IMR-90 (cell line): ENCODE data around the gene PRKCA. TPM values are rescaled to one million over a fixed set of nuclear protein-coding genes. Genes with fewer than 3 reads are reported as not detected.

Experiments used
- ATAC-seq: fragments of 200-7000 bp; cut with Tn5 transposase; 2 replicates; pipeline ENCODE4 v1.9.1; 2020; ENCODE audit warnings: low read depth, mild to moderate bottlenecking, moderate library complexity
- BruUV-seq: library from RNA; stranded (reverse); fragments of 400-500 nt; replicated peaks from 2 replicates; lab custom pipeline; 2021; lab: Mats Ljungman, UMichigan
- CTCF ChIA-PET: fragments of 300-600 bp; formaldehyde crosslinking; extraction: SDS; loops from one replicate; lab custom pipeline; 2021; ENCODE audit warnings: antibody characterized with exemption; lab: Yijun Ruan, JAX
- POLR2A ChIA-PET: fragments of 300-600 bp; sonication (Branson Sonifier 250); formaldehyde crosslinking; loops from one replicate; lab custom pipeline; 2022; ENCODE audit warnings: antibody characterized with exemption; ENCODE audit not compliant: unreplicated experiment; lab: Charles Lee
- DNase-seq: peaks from one replicate; pipeline ENCODE4 v3.0.0; 2013
- H2AFZ ChIP-seq: replicated peaks from 2 replicates; pipeline ENCODE3; 2013; ENCODE audit warnings: low read length, mild to moderate bottlenecking; ENCODE audit not compliant: poor library complexity
- H2AK5ac ChIP-seq: 2 replicates; pipeline ENCODE4 v1.6.1; 2013; ENCODE audit warnings: low read depth, low read length, inconsistent platforms
- H2AK9ac ChIP-seq: replicated peaks from 2 replicates; pipeline ENCODE3; 2013; ENCODE audit warnings: mild to moderate bottlenecking, low read depth, low read length, moderate library complexity; ENCODE audit not compliant: poor library complexity
- H2BK120ac ChIP-seq: 2 replicates; pipeline ENCODE4 v1.6.1; 2013; ENCODE audit warnings: low read depth, low read length, inconsistent platforms
- H2BK15ac ChIP-seq: 3 replicates; pipeline ENCODE4 v1.6.1; 2013; ENCODE audit warnings: low read depth, low read length, inconsistent platforms
- H2BK20ac ChIP-seq: 2 replicates; pipeline ENCODE4 v1.6.1; 2013; ENCODE audit warnings: low read depth, mild to moderate bottlenecking, inconsistent platforms, low read length, moderate library complexity
- H2BK5ac ChIP-seq: 2 replicates; pipeline ENCODE4 v1.6.1; 2013; ENCODE audit warnings: mild to moderate bottlenecking, low read depth, low read length, inconsistent platforms; ENCODE audit not compliant: poor library complexity, severe bottlenecking
- H3K14ac ChIP-seq: replicated peaks from 2 replicates; pipeline ENCODE4 v1.6.1; 2013; ENCODE audit warnings: low read depth, low read length, inconsistent platforms
- H3K18ac ChIP-seq: 2 replicates; pipeline ENCODE4 v1.6.1; 2013; ENCODE audit warnings: low read depth, low read length, control low read depth
- H3K23ac ChIP-seq: 2 replicates; pipeline ENCODE4 v1.6.1; 2013; ENCODE audit warnings: low read depth, low read length, inconsistent platforms
- H3K27ac ChIP-seq: 2 replicates; pipeline ENCODE4 v1.5.1; 2013; ENCODE audit warnings: mild to moderate bottlenecking, control low read depth, low read length; ENCODE audit not compliant: insufficient read depth
- H3K27me3 ChIP-seq: 2 replicates; pipeline ENCODE4 v1.6.1; 2013; ENCODE audit warnings: low read length; ENCODE audit not compliant: control insufficient read depth, insufficient read depth
- H3K36me3 ChIP-seq: 2 replicates; pipeline ENCODE4 v1.6.1; 2013; ENCODE audit warnings: low read length, mixed read lengths; ENCODE audit not compliant: control insufficient read depth, insufficient read depth
- H3K4ac ChIP-seq: 2 replicates; pipeline ENCODE4 v1.6.1; 2013; ENCODE audit warnings: low read depth, low read length, inconsistent platforms
- H3K4me1 ChIP-seq: 2 replicates; pipeline ENCODE4 v1.6.1; 2013; ENCODE audit warnings: low read length, mixed read lengths; ENCODE audit not compliant: control insufficient read depth, insufficient read depth
- H3K4me2 ChIP-seq: 2 replicates; pipeline ENCODE4 v1.6.1; 2013; ENCODE audit warnings: low read depth, mild to moderate bottlenecking, control low read depth, low read length, moderate library complexity
- H3K4me3 ChIP-seq: 2 replicates; pipeline ENCODE4 v1.5.1; 2013; ENCODE audit warnings: low read depth, mild to moderate bottlenecking, control low read depth, low read length, moderate library complexity; ENCODE audit not compliant: insufficient read depth
- H3K56ac ChIP-seq: 2 replicates; pipeline ENCODE4 v1.6.1; 2013; ENCODE audit warnings: low read length, inconsistent platforms; ENCODE audit not compliant: insufficient read depth; ENCODE audit errors: extremely low read depth
- H3K79me1 ChIP-seq, 2 experiments: 2 replicates each; pipeline ENCODE4 v1.6.1; 2013; ENCODE audit warnings: low read length in 2 of 2, inconsistent platforms in 1 of 2, low read depth in 1 of 2
- H3K9ac ChIP-seq: 2 replicates; pipeline ENCODE4 v1.6.1; 2013; ENCODE audit warnings: low read depth, low read length, control low read depth
- H3K9me1 ChIP-seq: 2 replicates; pipeline ENCODE4 v1.6.1; 2013; ENCODE audit warnings: low read length, inconsistent platforms; ENCODE audit not compliant: insufficient read depth
- H3K9me3 ChIP-seq: 2 replicates; pipeline ENCODE4 v1.6.1; 2013; ENCODE audit warnings: low read length; ENCODE audit not compliant: control insufficient read depth, insufficient read depth
- H4K20me1 ChIP-seq: 2 replicates; pipeline ENCODE4 v1.6.1; 2013; ENCODE audit warnings: low read length, inconsistent platforms; ENCODE audit not compliant: insufficient read depth
- H4K5ac ChIP-seq: 2 replicates; pipeline ENCODE4 v1.6.1; 2013; ENCODE audit warnings: mild to moderate bottlenecking, low read depth, low read length, control low read depth
- H4K8ac ChIP-seq, 2 experiments: 2 replicates each; pipeline ENCODE4 v1.6.1; 2013; ENCODE audit warnings: low read depth in 2 of 2, low read length in 2 of 2, control low read depth in 1 of 2, inconsistent platforms in 1 of 2
- H4K91ac ChIP-seq: 2 replicates; pipeline ENCODE4 v1.6.1; 2013; ENCODE audit warnings: low read depth, low read length, inconsistent platforms; ENCODE audit not compliant: insufficient read depth
- CEBPB ChIP-seq: IDR thresholded peaks from 2 replicates; pipeline ENCODE4 v1.6.1; 2012; ENCODE audit warnings: low read depth, low read length, improper control_type of control experiment
- MAZ ChIP-seq: IDR thresholded peaks from 2 replicates; pipeline ENCODE4 v1.6.1; 2012; ENCODE audit warnings: low read depth, mild to moderate bottlenecking, low read length, improper control_type of control experiment, moderate library complexity, borderline replicate concordance
- SMC3 ChIP-seq: fragments of 150-350 bp; IDR thresholded peaks from 2 replicates; pipeline ENCODE4 v1.6.1; 2016; ENCODE audit warnings: low read depth, mild to moderate bottlenecking, antibody characterized with exemption, low read length, moderate library complexity
- whole genome bisulfite sequencing, 2 experiments: methylation state at CpG; one replicate each; pipeline versions ENCODE4 v1.1.5 to v1.1.7; 2013; ENCODE audit warnings: missing lambda C conversion rate in 2 of 2; ENCODE audit not compliant: insufficient read length in 1 of 2; ENCODE audit errors: extremely low coverage in 2 of 2; 5-methylcytosine and 5-hydroxymethylcytosine counted together
- dilution Hi-C: fragments of 300-500 bp; cut with HindIII; formaldehyde crosslinking; loops from one replicate; pipeline ENCODE4 v1.14.3; 2018; ENCODE audit warnings: low sequenced_read_pairs; ENCODE audit not compliant: unreplicated experiment
- in situ Hi-C: fragments of 300-500 bp; cut with MboI; formaldehyde crosslinking; loops from 3 replicates; pipeline ENCODE4 v1.14.3; 2019; ENCODE audit warnings: low sequenced_read_pairs, inconsistent platforms, mixed read lengths
- intact Hi-C: fragments of 100-400 bp; cut with micrococcal nuclease; formaldehyde crosslinking; loops from 2 replicates; pipeline ENCODE4 v1.10.0; 2022
- polyA plus RNA-seq, 3 experiments: library from polyadenylated mRNA; depleted of rRNA; stranded (reverse); fragments of >200 nt; gene quantifications; 2 replicates each; pipeline ENCODE4 v1.2.3, GENCODE V29; 2012; ENCODE audit warnings: low replicate concordance in 1 of 3
- total RNA-seq: library from RNA; depleted of rRNA; stranded (reverse); fragments of >200 nt; gene quantifications from 2 replicates; pipeline ENCODE4 v1.2.3, GENCODE V29; 2012

PRKCA gene
- total and polyA plus RNA-seq, 2 of the 4 experiments (the other 2 are of a cell fraction): 31.0 to 46.0 TPM

DNA sequence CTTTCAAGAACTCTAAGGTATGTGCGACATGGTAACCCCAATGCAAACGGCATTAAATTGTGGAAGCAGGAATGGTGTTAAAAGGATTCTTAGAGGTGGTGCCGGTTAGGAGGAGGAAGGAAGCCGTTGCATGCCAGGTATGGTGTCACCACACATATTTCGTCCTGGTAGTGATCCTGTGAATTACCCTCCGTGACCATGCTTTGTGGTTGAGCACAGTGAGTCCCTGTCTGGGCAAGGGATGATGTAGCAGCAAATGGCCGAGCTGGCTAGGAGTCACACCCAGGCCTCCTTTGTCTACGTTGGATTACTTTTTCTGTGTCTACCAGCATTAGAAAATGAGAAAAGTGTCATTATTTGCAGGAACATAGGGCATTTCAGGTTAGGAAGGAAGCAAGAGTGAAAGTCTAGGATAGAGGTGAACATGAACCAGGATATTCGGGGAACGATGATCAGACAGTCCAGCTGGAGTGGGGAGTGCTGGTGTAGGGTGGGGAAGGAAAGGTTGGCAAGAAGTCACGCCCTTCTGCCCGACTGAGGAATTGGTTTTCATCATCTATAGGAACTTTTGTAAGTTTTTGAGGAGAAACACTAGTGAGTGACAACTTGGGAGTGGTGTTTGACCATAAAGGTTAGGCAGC, 123.5 kb downstream of the PRKCA start:
- H4K5ac ChIP-seq: peak overlapping the region; percentile 17; the same call in 1 of the 2 replicates
- H3K27ac ChIP-seq: no peak overlapping the region
- no peaks in the 10 kb centered on the region for H3K9me3 ChIP-seq
- peaks cover 51 to 94% of the 10 kb centered on the region in 2 experiments for H3K79me1 ChIP-seq
- no peak overlapping the region for H2AK9ac ChIP-seq
- H3K9ac ChIP-seq: no peak overlapping the region
- peak overlapping the region; percentile 77; the same call in 1 of the 2 replicates for H2AK5ac ChIP-seq
- 0 out of 2 replicates have a peak overlapping the region, but pooled peaks have one; percentile 20 for H3K23ac ChIP-seq
- H2BK5ac ChIP-seq: peak overlapping the region; percentile 9
- TF ChIP-seq CEBPB: no peak
- TF ChIP-seq MAZ: no peak
- TF ChIP-seq SMC3: no peak
- H4K91ac ChIP-seq: peak overlapping the region; percentile 25; the same call in 1 of the 2 replicates
- no peak overlapping the region for H2AFZ ChIP-seq
- peak overlapping the region in 1 of 2 experiments; percentile 17; a peak in 1 of 4 replicates for H4K8ac ChIP-seq
- H3K18ac ChIP-seq: no peak overlapping the region
- no peak overlapping the region for H3K56ac ChIP-seq
- peaks cover 23% of the 10 kb centered on the region for H3K9me1 ChIP-seq
- intact Hi-C loops: no loop called here
- DNase-seq (no peak), ATAC-seq (no peak)
- BruUV-seq: no TSS peak
- no peak overlapping the region; the same call in 1 of the 2 replicates for H2BK20ac ChIP-seq
- ChIA-PET POLR2A (no interaction called here), CTCF (no interaction called here)
- peaks cover 17% of the 10 kb centered on the region for H3K4me1 ChIP-seq
- H3K4ac ChIP-seq: peak overlapping the region; percentile 57; the same call in 1 of the 2 replicates
- dilution Hi-C loops: no loop called here
- 0 out of 2 replicates have a peak overlapping the region, but pooled peaks have one; percentile 9 for H2BK120ac ChIP-seq
- WGBS, 2 experiments: 93% methylated on average over 7 of the region's 12 CpGs; no CpG with 5 or more reads in 1 of the 2 experiments
- H3K36me3 ChIP-seq: no peaks in the 10 kb centered on the region
- H3K4me2 ChIP-seq: no peak overlapping the region
- 0 out of 3 replicates have a peak overlapping the region, but pooled peaks have one; percentile 27 for H2BK15ac ChIP-seq
- H3K4me3 ChIP-seq: no peak overlapping the region
- in situ Hi-C loops: no loop called here
- H4K20me1 ChIP-seq: peaks cover 6% of the 10 kb centered on the region; the same call in 1 of the 2 replicates
- no peaks in the 10 kb centered on the region for H3K27me3 ChIP-seq
- peak overlapping the region; percentile 37 for H3K14ac ChIP-seq
